Right forelimb (tissue), 1 donor: ENCODE measurements around the gene GLIS2.

Experiments used
- DNase-seq: peaks from one replicate; pipeline ENCODE4 v3.0.0-alpha.2; 2018

The GLIS2 gene

DNA sequence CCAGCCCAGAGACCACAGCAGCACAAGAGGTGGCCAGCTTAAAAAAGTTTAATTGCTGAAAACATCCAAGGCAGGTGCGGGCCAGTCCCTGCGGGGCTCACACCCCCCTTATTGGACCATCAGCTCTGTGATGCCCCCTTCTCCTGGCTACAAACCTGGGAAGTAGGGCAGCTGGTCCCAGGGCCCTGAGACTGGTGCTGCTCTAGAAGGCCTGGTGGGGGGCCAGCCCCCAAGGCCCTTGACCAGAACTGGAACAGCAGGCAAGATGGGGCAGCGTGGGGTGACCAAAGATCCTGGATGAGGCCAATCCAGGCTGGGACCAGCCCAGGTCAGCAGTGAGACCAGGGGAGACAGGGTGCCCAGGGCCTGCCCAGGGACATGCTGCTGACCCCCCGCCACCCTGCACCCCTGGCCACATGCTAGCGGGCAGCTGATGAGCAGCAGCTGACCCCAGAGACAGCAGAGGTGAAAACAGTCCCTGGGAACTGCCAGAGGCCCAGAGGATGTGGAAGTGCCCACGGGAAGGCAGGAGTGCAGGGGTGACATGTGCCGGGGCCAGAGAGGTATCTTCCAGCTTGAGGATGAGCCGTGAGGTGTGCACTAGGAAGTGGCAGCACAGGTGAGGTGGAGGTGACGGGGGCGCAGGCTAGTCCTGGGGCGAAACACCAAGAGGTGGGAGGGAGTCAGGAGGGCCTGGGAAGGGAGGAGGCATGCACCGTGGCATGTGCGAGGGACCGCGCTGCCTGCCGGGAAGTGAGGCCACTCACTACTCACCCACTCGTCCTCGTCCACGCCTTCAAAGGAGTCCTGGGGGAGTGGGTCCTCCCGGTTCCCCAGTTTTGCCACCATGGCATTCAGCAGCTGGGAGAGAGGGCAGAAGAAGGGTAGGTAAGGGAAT, 38.9 kb downstream of the GLIS2 start:
- DNase-seq: no peak

GRCh38 chr16:4356820-4357219, 41.0 kb downstream of the GLIS2 start:
- DNase-seq: no peak

DNA sequence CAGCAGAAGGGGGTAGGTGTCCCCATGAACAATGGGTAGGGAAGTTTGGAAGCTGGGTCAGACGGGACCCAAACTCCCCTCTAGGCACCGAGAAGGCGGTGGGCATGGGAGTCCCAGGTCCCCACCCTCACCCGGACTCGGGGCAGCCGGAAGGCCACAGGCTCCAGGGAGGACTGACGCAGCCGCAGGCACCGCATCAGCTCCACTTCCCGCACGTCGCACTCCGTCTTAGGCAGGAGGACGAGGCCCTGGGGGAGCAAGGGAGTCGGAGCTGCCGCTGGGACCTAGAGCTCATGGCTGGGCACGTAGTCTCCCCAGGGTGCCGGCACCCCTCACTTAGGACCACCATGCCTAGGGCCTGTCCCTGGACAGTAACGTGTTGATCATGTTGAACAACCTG, 42.4 kb downstream of the GLIS2 start:
- no peak for DNase-seq

DNA sequence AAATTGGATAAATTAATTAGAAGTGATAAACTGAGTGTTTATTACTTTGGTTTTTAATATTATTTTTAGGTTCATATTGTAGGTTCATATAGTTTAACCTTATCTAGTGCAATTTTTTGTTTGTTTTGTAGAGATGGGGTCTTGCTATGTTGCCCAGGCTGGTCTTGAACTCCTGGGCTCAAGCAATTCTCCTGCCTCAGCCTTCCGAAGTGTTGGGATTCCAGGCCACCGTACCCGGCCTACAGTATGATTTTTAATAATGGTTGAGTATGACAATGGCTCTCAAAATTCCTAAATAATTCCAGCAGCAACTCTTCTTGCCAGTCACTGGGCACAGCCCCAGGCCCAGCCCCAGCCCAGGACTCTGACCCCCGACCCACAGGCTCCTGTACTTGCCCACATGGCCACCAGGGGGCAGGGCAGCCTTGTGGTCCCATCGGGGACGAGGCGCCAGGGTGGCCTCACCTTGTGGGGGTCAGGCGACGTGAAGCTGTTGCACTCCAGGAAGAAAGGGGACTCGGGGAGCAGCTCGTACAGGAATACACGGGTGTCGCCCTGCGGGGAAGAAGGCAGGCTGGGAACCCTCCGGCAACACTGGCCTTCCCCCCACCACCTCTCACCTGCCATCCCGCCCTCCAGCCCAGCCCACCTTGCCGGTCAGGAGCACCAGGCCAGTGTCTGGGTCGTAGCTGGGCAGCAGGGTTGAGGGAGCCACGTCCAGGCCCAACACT, 43.1 kb downstream of the GLIS2 start:
- peak; percentile 80 for DNase-seq

DNA sequence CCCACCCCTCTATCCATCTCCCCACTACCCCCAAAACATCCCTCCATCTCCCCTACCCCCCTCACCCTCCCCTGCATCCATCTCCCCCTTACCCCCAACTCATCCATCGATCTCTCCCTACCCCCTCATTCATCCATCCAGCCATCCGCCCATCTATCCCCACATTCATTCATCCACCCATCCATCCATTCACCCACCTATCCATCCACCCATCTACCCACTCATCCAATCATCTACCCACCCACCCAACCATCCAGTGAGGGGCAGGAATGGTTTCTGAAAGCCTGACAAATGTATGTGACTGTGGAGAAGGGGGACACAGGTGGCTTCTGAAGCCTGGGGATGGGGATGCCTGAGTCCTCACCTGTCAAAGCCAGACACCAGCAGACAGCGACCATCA, 44.0 kb downstream of the GLIS2 start:
- DNase-seq: no peak

GRCh38 chr16:4360538-4361021, 44.7 kb downstream of the GLIS2 start:
- no peak for DNase-seq

DNA sequence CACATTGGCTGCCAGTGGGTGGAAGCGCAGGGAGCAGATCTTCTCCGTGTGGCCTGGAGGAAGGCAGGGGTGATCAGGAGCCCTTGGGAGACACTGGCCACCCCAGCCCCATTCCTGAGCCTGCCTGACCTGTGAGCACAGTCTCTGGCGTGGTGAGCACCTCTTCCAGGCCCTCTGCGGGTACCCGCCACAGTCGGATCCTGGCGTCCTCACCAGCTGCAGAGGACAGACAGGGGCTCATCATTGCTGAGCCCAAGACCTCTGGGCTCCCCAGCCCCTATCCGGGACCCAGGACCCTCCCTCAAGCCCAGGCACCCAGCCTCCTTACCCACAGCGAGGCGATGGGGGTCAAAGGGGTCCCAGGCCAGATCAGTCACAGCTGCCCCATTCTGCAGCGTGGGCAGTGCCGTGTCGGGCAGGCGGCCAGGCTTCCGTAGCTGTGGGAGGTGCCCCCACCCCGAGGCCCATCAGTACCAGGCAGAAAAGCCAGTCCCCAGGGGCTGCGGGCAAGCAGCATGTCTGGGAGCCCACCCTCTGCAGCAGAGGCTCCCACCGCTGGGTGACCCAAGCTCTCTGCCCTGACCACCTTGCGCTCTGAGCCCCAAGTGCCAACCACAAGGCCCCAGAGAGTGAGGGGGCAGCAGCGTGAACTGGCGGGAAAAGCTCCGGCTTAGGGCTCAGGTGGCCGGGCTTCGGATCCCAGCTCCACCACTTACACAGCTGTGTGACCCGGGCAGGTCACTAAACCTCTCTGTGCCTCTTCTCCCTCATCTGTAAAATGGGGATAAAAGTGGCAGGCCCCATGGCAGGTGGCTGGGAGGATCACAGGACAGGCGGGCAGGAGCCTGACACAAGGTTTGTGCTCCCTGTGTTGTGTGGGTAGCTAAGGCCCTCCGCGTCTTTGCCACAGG, 45.4 kb downstream of the GLIS2 start:
- DNase-seq: no peak

- DNase-seq: no peak
Observed at GRCh38 chr16:4361944-4362311, 46.1 kb downstream of the GLIS2 start.

GRCh38 chr16:4362476-4363135, 46.7 kb downstream of the GLIS2 start:
- no peak for DNase-seq

DNA sequence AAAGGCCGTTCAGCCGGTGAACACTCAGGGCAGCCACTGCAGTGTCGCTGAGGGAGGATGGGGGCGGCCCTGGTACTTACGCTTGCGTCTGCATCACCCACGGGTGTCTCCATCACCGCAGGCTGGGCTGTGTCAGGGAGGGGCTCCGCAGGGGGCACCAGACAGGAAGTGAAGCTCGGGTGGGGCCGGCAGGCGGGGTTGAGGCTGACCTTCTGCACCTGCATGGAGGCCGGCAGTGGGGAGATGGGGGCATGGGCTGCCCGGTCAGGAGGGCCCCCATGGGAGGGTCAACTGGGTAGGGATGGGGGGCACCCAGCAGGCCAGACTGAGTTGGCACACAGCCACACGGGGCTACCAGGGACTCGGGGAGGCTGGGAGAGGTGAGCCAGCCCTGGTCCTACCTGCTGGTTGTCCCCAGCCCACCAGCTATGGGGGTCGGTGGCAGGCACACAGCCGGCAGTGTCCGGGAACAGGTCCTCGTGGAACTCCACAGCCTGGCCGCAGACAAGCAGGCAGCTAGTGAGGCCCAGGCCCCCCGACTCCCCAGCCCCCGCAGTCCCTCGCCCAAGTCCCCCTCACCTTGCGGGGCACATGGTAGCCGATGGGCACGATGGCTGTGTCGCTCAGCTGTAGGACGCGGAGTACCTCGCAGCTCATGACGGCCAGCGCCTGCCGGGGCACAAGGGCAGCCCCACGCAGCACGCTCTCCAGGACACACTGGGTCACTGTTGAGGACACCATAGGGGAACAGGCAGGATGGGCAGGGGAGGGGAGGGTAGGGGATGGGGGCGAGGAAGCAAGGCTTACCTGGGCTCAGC, 48.5 kb downstream of the GLIS2 start:
- no peak for DNase-seq

DNA sequence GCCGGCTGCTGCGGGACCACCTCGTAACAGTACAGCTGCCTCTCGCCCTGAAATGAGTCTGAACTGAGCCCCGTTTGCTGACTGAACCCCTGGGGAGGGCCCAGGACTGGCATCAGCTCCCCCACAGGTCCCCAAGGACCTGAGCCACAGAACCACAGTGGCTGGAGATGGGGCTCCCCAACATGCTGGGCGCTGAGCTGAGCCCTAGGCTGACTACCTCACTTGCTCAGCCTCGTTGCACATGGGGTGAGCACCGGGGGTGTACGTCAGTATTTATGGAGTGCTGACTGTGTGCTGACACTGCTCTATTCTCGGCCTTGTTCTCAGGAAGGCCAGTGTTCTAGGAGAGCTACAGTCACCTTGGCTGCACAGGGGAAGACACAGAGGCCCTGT, 49.1 kb downstream of the GLIS2 start:
- DNase-seq: no peak

DNA sequence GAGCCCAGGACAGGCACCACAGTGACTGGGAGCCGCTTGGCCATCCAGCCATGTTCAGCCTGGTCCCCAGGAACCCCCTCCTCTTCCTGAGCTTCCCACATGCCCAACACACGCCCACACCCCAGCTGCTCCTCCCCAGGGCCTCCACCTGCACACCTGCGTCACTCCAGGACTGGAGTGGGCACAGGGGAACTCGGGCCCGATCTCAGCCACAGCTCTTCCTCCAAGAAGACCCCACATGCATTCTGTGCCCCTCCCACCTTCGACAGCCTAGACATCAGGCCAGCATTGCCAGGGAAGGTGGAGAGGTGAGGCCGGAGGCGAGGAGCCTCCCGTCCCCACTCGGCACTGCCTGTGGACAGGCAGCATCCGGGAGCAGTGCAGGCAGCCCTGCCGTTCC, 49.7 kb downstream of the GLIS2 start:
- no peak for DNase-seq

GRCh38 chr16:4366016-4366415, 50.1 kb downstream of the GLIS2 start:
- no peak for DNase-seq

DNA sequence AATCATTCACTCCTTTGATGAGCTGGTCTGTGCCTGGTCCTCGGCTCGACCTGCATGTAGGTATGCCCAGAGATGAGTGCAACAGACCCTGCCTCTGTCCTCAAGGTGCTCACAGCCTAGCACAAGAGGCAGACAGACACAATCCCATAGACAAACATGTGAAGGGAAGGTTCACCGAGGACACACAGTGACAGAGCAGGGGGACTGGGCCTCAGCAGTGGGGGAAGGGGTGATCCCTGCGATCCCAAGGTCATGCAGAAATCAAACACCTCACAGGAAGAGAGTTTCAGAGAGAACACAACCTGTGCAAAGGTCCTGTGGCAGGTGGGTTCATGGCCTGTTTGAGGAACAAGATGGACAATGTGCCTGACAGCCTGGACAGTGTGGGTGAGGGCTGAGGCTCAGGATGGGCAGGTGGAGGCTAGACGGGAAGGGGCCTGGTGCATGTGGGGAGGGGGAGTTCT, 51.6 kb downstream of the GLIS2 start:
- DNase-seq: no peak

DNA sequence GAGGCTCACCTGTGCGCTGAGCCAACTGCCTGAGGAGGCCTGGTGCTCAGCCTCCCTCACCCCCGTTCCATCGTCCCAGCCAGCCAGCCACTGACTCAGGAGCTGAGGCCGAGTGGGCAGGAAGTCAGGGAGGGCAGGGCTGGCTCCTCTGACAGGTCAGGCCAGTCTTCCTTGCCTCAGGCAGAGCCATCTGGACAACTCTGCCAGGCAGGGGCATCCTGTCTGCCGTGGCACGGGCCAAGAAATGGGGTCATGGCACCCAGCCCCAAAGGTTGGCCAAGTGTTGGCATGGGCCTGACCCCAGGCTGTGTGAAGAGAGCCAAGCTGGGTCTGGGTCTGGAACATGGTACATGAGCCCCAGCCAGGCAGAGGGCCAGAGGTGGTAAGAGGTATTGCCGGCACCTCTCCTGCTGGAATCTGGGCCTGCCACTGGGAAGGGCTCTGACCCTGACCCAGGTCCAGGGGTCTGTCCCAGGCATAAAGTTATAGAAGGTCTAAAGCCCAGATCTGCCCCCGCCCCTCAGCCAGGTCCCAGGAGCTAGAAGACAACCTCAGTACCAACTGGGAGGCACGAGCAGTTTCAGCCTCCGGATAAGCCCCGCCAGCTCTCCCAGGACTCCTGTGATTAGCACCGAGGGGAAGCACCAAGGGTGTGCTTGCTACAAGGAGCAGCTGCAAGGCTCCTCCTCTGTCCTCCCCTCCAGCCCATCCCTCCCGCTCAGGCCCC, 53.3 kb downstream of the GLIS2 start:
- no peak for DNase-seq

DNA sequence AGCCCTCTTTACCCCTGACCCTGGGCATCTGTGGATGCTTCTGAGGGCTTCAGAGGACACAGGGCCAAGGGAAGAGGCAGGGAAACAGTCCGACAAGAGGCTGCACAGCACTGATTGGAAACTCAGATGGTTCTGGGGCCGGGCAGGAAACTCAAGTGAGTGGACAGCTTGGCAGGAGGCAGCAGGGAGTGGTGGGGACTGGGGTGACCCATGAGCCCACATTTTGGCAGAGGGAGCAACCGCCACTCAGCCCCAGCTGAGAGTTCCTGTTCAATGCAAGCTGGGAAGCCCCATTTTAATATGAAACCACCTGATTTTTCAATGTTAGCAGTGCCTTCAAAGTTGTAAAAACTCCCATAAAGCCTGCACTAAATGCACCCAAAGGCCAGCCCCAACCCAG, 54.3 kb downstream of the GLIS2 start:
- no peak for DNase-seq

GRCh38 chr16:4370570-4371356, 54.9 kb downstream of the GLIS2 start:
- peak; percentile 63 for DNase-seq

GRCh38 chr16:4371357-4372000, 55.6 kb downstream of the GLIS2 start, which contains the start of gene VASN:
TSS of gene VASN (plus strand) at chr16:4371848. CDS start at chr16:4380878, 9,030 bp downstream.
- DNase-seq: peak; percentile 91

DNA sequence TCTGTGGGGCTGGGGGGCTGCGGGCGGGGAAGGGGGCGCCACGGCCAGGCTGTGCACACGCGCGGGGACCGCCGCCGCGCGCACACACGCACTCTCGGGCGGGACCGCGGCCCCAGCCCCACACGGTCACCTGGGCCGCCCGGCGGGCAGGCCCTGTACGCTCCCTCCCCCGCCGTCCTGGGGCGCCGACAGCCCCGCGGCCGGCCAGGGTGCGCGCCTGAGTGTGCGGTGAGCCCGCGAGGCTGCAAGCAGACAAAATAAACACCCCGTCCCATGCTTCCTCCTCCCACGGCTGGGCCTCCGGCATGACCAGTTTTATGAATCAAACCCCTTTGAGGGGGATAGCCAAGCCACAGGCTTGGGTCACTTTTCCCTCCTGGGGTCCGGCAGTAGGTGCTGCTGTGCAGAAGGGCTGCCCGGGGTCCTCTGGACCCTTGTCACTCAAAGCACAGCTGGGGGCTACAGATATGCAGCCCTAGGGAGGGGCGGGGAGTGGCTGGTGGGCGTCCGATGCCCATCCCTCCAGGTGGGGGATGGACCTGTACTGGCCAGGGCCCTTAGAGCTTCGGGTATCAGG, 56.2 kb downstream of the GLIS2 start:
- peak; percentile 58 for DNase-seq
